IPS-18a (cell line): Measurements from ENCODE around the gene FADD.

Source experiments
- H3K27ac ChIP-seq: one replicate; pipeline ENCODE4 v1.5.1; 2013; ENCODE audit warnings: low read length
- H3K27me3 ChIP-seq: one replicate; pipeline ENCODE4 v1.6.1; 2013; ENCODE audit warnings: mild to moderate bottlenecking, low read length; ENCODE audit not compliant: control insufficient read depth, insufficient read depth
- H3K36me3 ChIP-seq: one replicate; pipeline ENCODE4 v1.6.1; 2013; ENCODE audit warnings: low read depth, low read length; ENCODE audit not compliant: control insufficient read depth
- H3K4me1 ChIP-seq: one replicate; pipeline ENCODE4 v1.6.1; 2013; ENCODE audit warnings: low read depth, low read length; ENCODE audit not compliant: control insufficient read depth
- H3K4me3 ChIP-seq: one replicate; pipeline ENCODE4 v1.5.1; 2013; ENCODE audit warnings: low read length
- H3K9ac ChIP-seq: one replicate; pipeline ENCODE4 v1.6.1; 2013; ENCODE audit warnings: mild to moderate bottlenecking, low read length, moderate library complexity
- H3K9me3 ChIP-seq: one replicate; pipeline ENCODE4 v1.6.1; 2013; ENCODE audit warnings: low read depth, low read length; ENCODE audit not compliant: control insufficient read depth

The FADD gene

GRCh38 chr11:70229737-70230136, 26.6 kb downstream of the FADD start:
- H3K4me3 ChIP-seq: no peak overlapping the region
- H3K9me3 ChIP-seq: no peaks in the 10 kb centered on the region
- no peaks in the 10 kb centered on the region for H3K27me3 ChIP-seq
- no peak overlapping the region for H3K9ac ChIP-seq
- H3K4me1 ChIP-seq: peaks cover 6% of the 10 kb centered on the region
- H3K36me3 ChIP-seq: no peaks in the 10 kb centered on the region
- no peak overlapping the region for H3K27ac ChIP-seq

- Histone ChIP-seq H3K9ac (no peak overlapping the region), H3K27me3 (no peaks in the 10 kb centered on the region), H3K9me3 (no peaks in the 10 kb centered on the region), H3K27ac (no peak overlapping the region), H3K4me1 (peaks cover 6% of the 10 kb centered on the region), H3K36me3 (no peaks in the 10 kb centered on the region), H3K4me3 (no peak overlapping the region)
These were observed 27.2 kb downstream of the FADD start for GRCh38 chr11:70230151-70230839.

GRCh38 chr11:70230840-70231710, 28.0 kb downstream of the FADD start:
- Histone ChIP-seq H3K9me3 (no peaks in the 10 kb centered on the region), H3K4me3 (no peak overlapping the region), H3K27me3 (no peaks in the 10 kb centered on the region), H3K36me3 (no peaks in the 10 kb centered on the region), H3K9ac (no peak overlapping the region), H3K27ac (no peak overlapping the region), H3K4me1 (peaks cover 6% of the 10 kb centered on the region)

GRCh38 chr11:70233034-70233433, 29.9 kb downstream of the FADD start:
- no peaks in the 10 kb centered on the region for H3K9me3 ChIP-seq
- H3K9ac ChIP-seq: no peak overlapping the region
- H3K27me3 ChIP-seq: no peaks in the 10 kb centered on the region
- H3K4me3 ChIP-seq: no peak overlapping the region
- no peak overlapping the region for H3K27ac ChIP-seq
- no peaks in the 10 kb centered on the region for H3K4me1 ChIP-seq
- no peaks in the 10 kb centered on the region for H3K36me3 ChIP-seq

GRCh38 chr11:70233511-70233934, 30.4 kb downstream of the FADD start:
- H3K9me3 ChIP-seq: no peaks in the 10 kb centered on the region
- no peaks in the 10 kb centered on the region for H3K4me1 ChIP-seq

GRCh38 chr11:70233962-70234361, 30.9 kb downstream of the FADD start:
- no peak overlapping the region for H3K4me3 ChIP-seq
- H3K27ac ChIP-seq: no peak overlapping the region
- H3K27me3 ChIP-seq: no peaks in the 10 kb centered on the region
- H3K9me3 ChIP-seq: no peaks in the 10 kb centered on the region
- no peaks in the 10 kb centered on the region for H3K36me3 ChIP-seq
- no peaks in the 10 kb centered on the region for H3K4me1 ChIP-seq
- no peak overlapping the region for H3K9ac ChIP-seq

More at GRCh38 chr11:70233511-70233934, 30.4 kb downstream of the FADD start:
- H3K27ac ChIP-seq: no peak overlapping the region
- no peaks in the 10 kb centered on the region for H3K27me3 ChIP-seq
- no peak overlapping the region for H3K9ac ChIP-seq
- no peak overlapping the region for H3K4me3 ChIP-seq
- H3K36me3 ChIP-seq: no peaks in the 10 kb centered on the region

- no peaks in the 10 kb centered on the region for H3K27me3 ChIP-seq
- no peaks in the 10 kb centered on the region for H3K9me3 ChIP-seq
- no peak overlapping the region for H3K9ac ChIP-seq
- H3K36me3 ChIP-seq: no peaks in the 10 kb centered on the region
- no peaks in the 10 kb centered on the region for H3K4me1 ChIP-seq
- no peak overlapping the region for H3K4me3 ChIP-seq
- H3K27ac ChIP-seq: no peak overlapping the region
These were observed 37.2 kb downstream of the FADD start for GRCh38 chr11:70240337-70240736.

GRCh38 chr11:70241709-70242108, 38.6 kb downstream of the FADD start:
- H3K9ac ChIP-seq: no peak overlapping the region
- no peak overlapping the region for H3K4me3 ChIP-seq
- no peaks in the 10 kb centered on the region for H3K4me1 ChIP-seq
- H3K27me3 ChIP-seq: no peaks in the 10 kb centered on the region
- no peaks in the 10 kb centered on the region for H3K36me3 ChIP-seq
- H3K9me3 ChIP-seq: no peaks in the 10 kb centered on the region
- no peak overlapping the region for H3K27ac ChIP-seq

- Histone ChIP-seq H3K27ac (no peak overlapping the region), H3K36me3 (no peaks in the 10 kb centered on the region), H3K4me3 (no peak overlapping the region), H3K9me3 (no peaks in the 10 kb centered on the region), H3K9ac (no peak overlapping the region), H3K27me3 (no peaks in the 10 kb centered on the region), H3K4me1 (peaks cover 3% of the 10 kb centered on the region)
These were observed 39.8 kb downstream of the FADD start for GRCh38 chr11:70242885-70243284.

- H3K9ac ChIP-seq: no peak overlapping the region
- no peaks in the 10 kb centered on the region for H3K27me3 ChIP-seq
- no peaks in the 10 kb centered on the region for H3K36me3 ChIP-seq
- H3K4me1 ChIP-seq: peaks cover 3% of the 10 kb centered on the region
- H3K27ac ChIP-seq: no peak overlapping the region
- H3K4me3 ChIP-seq: no peak overlapping the region
- no peaks in the 10 kb centered on the region for H3K9me3 ChIP-seq
These were observed 41.0 kb downstream of the FADD start for GRCh38 chr11:70243912-70244652.

GRCh38 chr11:70244698-70245097, 41.6 kb downstream of the FADD start:
- peaks cover 3% of the 10 kb centered on the region for H3K4me1 ChIP-seq
- H3K27ac ChIP-seq: no peak overlapping the region
- no peaks in the 10 kb centered on the region for H3K36me3 ChIP-seq
- H3K9ac ChIP-seq: no peak overlapping the region
- H3K27me3 ChIP-seq: no peaks in the 10 kb centered on the region
- no peak overlapping the region for H3K4me3 ChIP-seq
- H3K9me3 ChIP-seq: no peaks in the 10 kb centered on the region
